Fibroblast of lung (primary cell): Measurements from ENCODE around the gene DUSP16. TPM values are rescaled to one million over a fixed set of nuclear protein-coding genes. Genes with fewer than 3 reads are reported as not detected.

Experiments
- DNase-seq, 2 donors: peaks; one replicate each; pipeline versions ENCODE4 v3.0.0 to v3.0.0-alpha.2; 2010; ENCODE audit warnings: low read depth in 2 of 2
- H2AFZ ChIP-seq: 2 replicates; pipeline ENCODE4 v1.5.1; 2012; ENCODE audit warnings: low read length, control low read depth, inconsistent platforms
- H3K27ac ChIP-seq: 2 replicates; pipeline ENCODE4 v1.5.1; 2011; ENCODE audit warnings: low read length, control low read depth; ENCODE audit not compliant: insufficient read depth
- H3K27me3 ChIP-seq: 2 replicates; pipeline ENCODE4 v1.5.1; 2011; ENCODE audit warnings: mild to moderate bottlenecking, low read length; ENCODE audit not compliant: control insufficient read depth, insufficient read depth
- H3K36me3 ChIP-seq: 2 replicates; pipeline ENCODE4 v1.5.1; 2011; ENCODE audit warnings: low read length; ENCODE audit not compliant: control insufficient read depth, insufficient read depth
- H3K4me1 ChIP-seq: 2 replicates; pipeline ENCODE4 v1.5.1; 2011; ENCODE audit warnings: low read length; ENCODE audit not compliant: control insufficient read depth, insufficient read depth; ENCODE audit errors: extremely low read depth
- H3K4me2 ChIP-seq: 2 replicates; pipeline ENCODE4 v1.5.1; 2011; ENCODE audit warnings: low read length, control low read depth; ENCODE audit not compliant: insufficient read depth; ENCODE audit errors: extremely low read depth
- H3K4me3 ChIP-seq, 4 experiments: fragments of 200-600 bp in 1 of 4; sonication (generic) in 1 of 4; replicated peaks in 1 of 4; 2 replicates each; pipeline ENCODE4 v1.5.1; 2011 to 2016; ENCODE audit warnings: low read length in 4 of 4, low read depth in 3 of 4, mild to moderate bottlenecking in 3 of 4, control low read depth in 2 of 4, inconsistent platforms in 1 of 4, mixed read lengths in 1 of 4; ENCODE audit not compliant: insufficient read depth in 1 of 4; ENCODE audit errors: control extremely low read depth in 1 of 4
- H3K79me2 ChIP-seq: 2 replicates; pipeline ENCODE4 v1.5.1; 2012; ENCODE audit warnings: mild to moderate bottlenecking, low read length, inconsistent platforms; ENCODE audit not compliant: control insufficient read depth, insufficient read depth
- H3K9ac ChIP-seq: 2 replicates; pipeline ENCODE4 v1.5.1; 2011; ENCODE audit warnings: mild to moderate bottlenecking, low read length, control low read depth; ENCODE audit not compliant: insufficient read depth
- H3K9me3 ChIP-seq: 2 replicates; pipeline ENCODE4 v1.5.1; 2012; ENCODE audit warnings: low read depth, low read length; ENCODE audit not compliant: control insufficient read depth, insufficient read depth
- H4K20me1 ChIP-seq: 2 replicates; pipeline ENCODE4 v1.5.1; 2011; ENCODE audit warnings: low read length; ENCODE audit not compliant: control insufficient read depth, insufficient read depth; ENCODE audit errors: extremely low read depth
- EZH2 ChIP-seq: IDR thresholded peaks from 2 replicates; pipeline ENCODE4 v1.5.1; 2012; ENCODE audit warnings: low read length, control low read depth, mild to moderate bottlenecking; ENCODE audit errors: missing control alignments
- polyA plus RNA-seq, 2 donors: library from polyadenylated mRNA; depleted of rRNA in 1 of 2; stranded (reverse) in 1 of 2; unstranded in 1 of 2; fragments of >200 nt; gene quantifications; 2 replicates each; pipeline ENCODE4 v1.2.1, GENCODE V29; 2011 to 2012; ENCODE audit warnings: missing spikeins in 1 of 2
- total RNA-seq: library from RNA; depleted of rRNA; stranded (reverse); fragments of >200 nt; gene quantifications from 2 replicates; pipeline ENCODE4 v1.2.1, GENCODE V29; 2014
- TF ChIP-seq, protein P1 (sequence below), 2 donors: IDR thresholded peaks in 1 of 2; conservative IDR thresholded peaks in 1 of 2; 1 replicate in 1 of 2; 2 replicates in 1 of 2; pipeline ENCODE4 v1.5.1; 2011 to 2012; ENCODE audit warnings: low read length in 2 of 2, control low read depth in 1 of 2, inconsistent platforms in 1 of 2, low read depth in 1 of 2, mild to moderate bottlenecking in 1 of 2

DUSP16 gene
- total and polyA plus RNA-seq, 2 donors (not counting 1 experiment from before 2014, with no cell fraction given), result 9.4 to 15.2 TPM

DNA sequence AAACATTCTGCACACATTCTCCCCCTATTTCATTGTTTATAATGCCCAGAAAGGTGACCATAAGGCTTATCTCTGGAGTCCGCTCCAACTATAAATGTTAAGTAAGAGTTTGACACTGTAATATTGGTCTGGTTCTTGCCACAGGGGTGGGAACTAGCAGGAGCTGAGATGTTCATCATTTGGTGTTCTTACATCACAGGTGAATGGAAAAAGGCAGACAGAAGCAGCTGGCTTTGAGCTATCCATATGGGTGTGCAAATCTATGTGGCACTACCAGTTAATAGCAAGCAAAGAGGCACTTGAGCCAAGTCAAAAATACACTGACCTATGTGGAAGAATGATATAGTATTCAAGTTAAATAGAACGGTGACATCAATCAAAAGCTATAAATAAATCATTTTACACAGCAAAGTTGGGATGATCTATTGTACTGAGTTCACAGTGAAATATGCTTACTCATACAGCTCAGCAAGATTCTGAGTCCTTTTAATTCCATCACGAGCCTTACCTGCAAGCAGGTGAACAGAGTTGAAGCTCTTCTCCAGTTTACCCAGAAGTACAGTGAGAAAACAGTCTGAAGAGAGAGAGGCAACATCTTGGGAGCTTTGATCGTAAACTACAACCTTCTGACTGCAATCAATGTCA, 43.2 kb downstream of the DUSP16 start:
- H3K36me3 ChIP-seq, result no peaks in the 10 kb centered on the region
- no peak overlapping the region for H3K4me2 ChIP-seq
- TF ChIP-seq, protein P1, sequence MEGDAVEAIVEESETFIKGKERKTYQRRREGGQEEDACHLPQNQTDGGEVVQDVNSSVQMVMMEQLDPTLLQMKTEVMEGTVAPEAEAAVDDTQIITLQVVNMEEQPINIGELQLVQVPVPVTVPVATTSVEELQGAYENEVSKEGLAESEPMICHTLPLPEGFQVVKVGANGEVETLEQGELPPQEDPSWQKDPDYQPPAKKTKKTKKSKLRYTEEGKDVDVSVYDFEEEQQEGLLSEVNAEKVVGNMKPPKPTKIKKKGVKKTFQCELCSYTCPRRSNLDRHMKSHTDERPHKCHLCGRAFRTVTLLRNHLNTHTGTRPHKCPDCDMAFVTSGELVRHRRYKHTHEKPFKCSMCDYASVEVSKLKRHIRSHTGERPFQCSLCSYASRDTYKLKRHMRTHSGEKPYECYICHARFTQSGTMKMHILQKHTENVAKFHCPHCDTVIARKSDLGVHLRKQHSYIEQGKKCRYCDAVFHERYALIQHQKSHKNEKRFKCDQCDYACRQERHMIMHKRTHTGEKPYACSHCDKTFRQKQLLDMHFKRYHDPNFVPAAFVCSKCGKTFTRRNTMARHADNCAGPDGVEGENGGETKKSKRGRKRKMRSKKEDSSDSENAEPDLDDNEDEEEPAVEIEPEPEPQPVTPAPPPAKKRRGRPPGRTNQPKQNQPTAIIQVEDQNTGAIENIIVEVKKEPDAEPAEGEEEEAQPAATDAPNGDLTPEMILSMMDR (conservative IDR thresholded peaks at IDR 0.05 in 1 of 2, IDR thresholded peaks at IDR 0.05 in 1 of 2; ENCODE audit: low read depth in 1 of 2, low read length in 2 of 2), result no peak
- TF ChIP-seq EZH2, result no peak
- no peaks in the 10 kb centered on the region for H3K27me3 ChIP-seq
- no peak overlapping the region for H3K27ac ChIP-seq
- no peaks in the 10 kb centered on the region for H4K20me1 ChIP-seq
- DNase-seq, result no peak
- H3K9me3 ChIP-seq, result no peaks in the 10 kb centered on the region
- H3K79me2 ChIP-seq, result no peaks in the 10 kb centered on the region
- H3K9ac ChIP-seq, result no peak overlapping the region
- no peaks in the 10 kb centered on the region for H3K4me1 ChIP-seq
- H3K4me3 ChIP-seq, result no peak overlapping the region
- H2AFZ ChIP-seq, result no peak overlapping the region

DNA sequence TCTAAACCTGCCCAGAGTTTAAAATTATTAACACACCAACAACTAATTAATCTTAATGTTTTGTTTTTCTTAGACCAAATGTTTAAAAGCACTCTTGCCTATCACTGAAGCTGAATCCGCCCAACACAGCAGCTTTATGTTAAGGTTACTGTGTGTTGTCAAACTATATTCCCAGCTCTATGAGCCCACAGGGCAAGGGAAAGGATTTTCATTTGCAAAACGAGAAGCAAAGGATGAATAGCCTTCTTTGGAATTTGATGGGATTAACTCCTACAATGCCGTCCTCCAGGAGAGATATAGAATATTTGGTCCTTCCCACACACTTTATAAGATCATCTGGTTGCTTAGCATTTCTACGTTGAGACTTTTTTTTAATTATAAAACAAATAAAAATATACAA, 43.7 kb downstream of the DUSP16 start:
- no peak for TF ChIP-seq EZH2
- TF ChIP-seq, protein P1 (conservative IDR thresholded peaks at IDR 0.05 in 1 of 2, IDR thresholded peaks at IDR 0.05 in 1 of 2; ENCODE audit: low read depth in 1 of 2, low read length in 2 of 2), result no peak

DNA sequence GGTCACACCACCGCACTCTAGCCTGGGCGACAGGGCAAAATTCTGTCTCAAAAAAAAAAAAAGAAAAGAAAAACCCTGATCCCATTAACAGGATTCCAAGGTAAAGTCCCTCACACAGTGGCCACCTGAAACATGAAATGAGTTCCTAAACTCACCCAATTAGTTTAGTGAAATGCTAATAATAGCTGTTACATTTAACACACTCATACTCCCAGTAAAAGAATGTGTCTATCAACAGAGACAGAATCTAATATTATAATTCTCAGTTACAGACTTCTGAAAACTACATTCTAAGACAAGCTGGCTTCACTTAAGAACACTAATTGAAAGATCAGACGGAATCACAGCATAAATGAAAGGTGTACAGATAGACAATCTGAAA, 44.2 kb downstream of the DUSP16 start:
- Histone ChIP-seq H3K27ac (no peak overlapping the region), H3K9ac (no peak overlapping the region), H2AFZ (no peak overlapping the region), H3K27me3 (no peaks in the 10 kb centered on the region), H4K20me1 (no peaks in the 10 kb centered on the region), H3K4me2 (no peak overlapping the region), H3K4me3 (no peak overlapping the region), H3K79me2 (no peaks in the 10 kb centered on the region), H3K4me1 (no peaks in the 10 kb centered on the region), H3K36me3 (no peaks in the 10 kb centered on the region), H3K9me3 (no peaks in the 10 kb centered on the region)
- TF ChIP-seq, protein P1 (conservative IDR thresholded peaks at IDR 0.05 in 1 of 2, IDR thresholded peaks at IDR 0.05 in 1 of 2; ENCODE audit: low read depth in 1 of 2, low read length in 2 of 2), result no peak
- no peak for TF ChIP-seq EZH2
- no peak for DNase-seq

More for the DNA sequence above, 43.7 kb downstream of the DUSP16 start:
- Histone ChIP-seq H3K36me3 (no peaks in the 10 kb centered on the region), H2AFZ (no peak overlapping the region), H3K27me3 (no peaks in the 10 kb centered on the region), H3K4me3 (no peak overlapping the region), H3K4me1 (no peaks in the 10 kb centered on the region), H3K9ac (no peak overlapping the region), H3K4me2 (no peak overlapping the region), H4K20me1 (no peaks in the 10 kb centered on the region), H3K9me3 (no peaks in the 10 kb centered on the region), H3K27ac (no peak overlapping the region), H3K79me2 (no peaks in the 10 kb centered on the region)
- DNase-seq, result peak in 1 of 2 donors; percentile 17
